GM12878 (cell line): ENCODE results near the gene PRDM16.

Experiments
- CREB1 ChIP-seq: IDR thresholded peaks from 2 replicates; pipeline ENCODE4 v1.6.1; 2012; ENCODE audit warnings: low read depth, mild to moderate bottlenecking, inconsistent platforms
- MTA3 ChIP-seq: IDR thresholded peaks from 2 replicates; pipeline ENCODE4 v1.6.1; 2012; ENCODE audit warnings: low read length, inconsistent platforms, borderline replicate concordance
- PRDM15 ChIP-seq: fragments of 450-650 bp; formaldehyde crosslinking; IDR thresholded peaks from 2 replicates; pipeline ENCODE4 v1.4.0; 2020; ENCODE audit warnings: mild to moderate bottlenecking, moderate library complexity
- TCF7 ChIP-seq: IDR thresholded peaks from 2 replicates; pipeline ENCODE4 v1.6.1; 2014; ENCODE audit warnings: antibody characterized with exemption, borderline replicate concordance
- TF ChIP-seq, protein P1 (sequence below), 3 experiments: IDR thresholded peaks in 2 of 3; conservative IDR thresholded peaks in 1 of 3; 2 replicates each; pipeline ENCODE4 v1.5.1; 2011; ENCODE audit warnings: low read depth in 3 of 3, low read length in 3 of 3, mild to moderate bottlenecking in 3 of 3, control low read depth in 2 of 3, moderate library complexity in 2 of 3, inconsistent platforms in 1 of 3, mixed read lengths in 1 of 3; ENCODE audit not compliant: control insufficient read depth in 2 of 3, insufficient read depth in 1 of 3; ENCODE audit errors: extremely low read depth in 1 of 3
- TF ChIP-seq, protein P2 (sequence below): IDR thresholded peaks from 2 replicates; pipeline ENCODE4 v1.6.1; 2012; ENCODE audit warnings: low read depth, low read length, improper control_type of control experiment

DNA sequence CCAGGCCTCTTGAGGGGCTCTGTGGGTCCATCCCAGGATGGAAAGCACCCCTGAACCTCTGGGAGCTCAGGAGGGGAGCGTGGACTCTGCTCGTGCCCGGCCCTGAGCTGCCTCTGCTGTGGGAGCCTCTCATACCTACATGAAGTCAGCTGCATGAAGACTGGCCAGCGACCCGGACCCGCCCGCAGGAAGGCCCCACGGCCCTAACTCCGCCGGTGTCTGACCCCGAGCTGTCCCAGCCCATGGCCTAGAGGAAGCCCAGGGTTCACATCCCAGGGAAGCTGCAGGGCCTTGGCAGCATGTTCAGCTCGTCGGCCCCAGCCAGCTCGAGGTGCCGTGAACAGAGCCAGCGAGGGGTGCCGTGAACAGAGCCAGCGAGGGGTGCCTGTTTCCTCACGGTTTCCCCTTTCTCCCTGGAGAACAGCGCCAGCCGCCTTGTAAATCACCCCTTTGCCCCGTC lies 207.4 kb downstream of the PRDM16 start:
- TF ChIP-seq MTA3 (no peak), CREB1 (no peak), PRDM15 (CRISPR knock-in tag) (no peak), TCF7 (no peak)
- TF ChIP-seq, protein P1, sequence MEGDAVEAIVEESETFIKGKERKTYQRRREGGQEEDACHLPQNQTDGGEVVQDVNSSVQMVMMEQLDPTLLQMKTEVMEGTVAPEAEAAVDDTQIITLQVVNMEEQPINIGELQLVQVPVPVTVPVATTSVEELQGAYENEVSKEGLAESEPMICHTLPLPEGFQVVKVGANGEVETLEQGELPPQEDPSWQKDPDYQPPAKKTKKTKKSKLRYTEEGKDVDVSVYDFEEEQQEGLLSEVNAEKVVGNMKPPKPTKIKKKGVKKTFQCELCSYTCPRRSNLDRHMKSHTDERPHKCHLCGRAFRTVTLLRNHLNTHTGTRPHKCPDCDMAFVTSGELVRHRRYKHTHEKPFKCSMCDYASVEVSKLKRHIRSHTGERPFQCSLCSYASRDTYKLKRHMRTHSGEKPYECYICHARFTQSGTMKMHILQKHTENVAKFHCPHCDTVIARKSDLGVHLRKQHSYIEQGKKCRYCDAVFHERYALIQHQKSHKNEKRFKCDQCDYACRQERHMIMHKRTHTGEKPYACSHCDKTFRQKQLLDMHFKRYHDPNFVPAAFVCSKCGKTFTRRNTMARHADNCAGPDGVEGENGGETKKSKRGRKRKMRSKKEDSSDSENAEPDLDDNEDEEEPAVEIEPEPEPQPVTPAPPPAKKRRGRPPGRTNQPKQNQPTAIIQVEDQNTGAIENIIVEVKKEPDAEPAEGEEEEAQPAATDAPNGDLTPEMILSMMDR (IDR thresholded peaks at IDR 0.05 in 2 of 3, conservative IDR thresholded peaks at IDR 0.05 in 1 of 3; ENCODE audit: control insufficient read depth in 2 of 3, extremely low read depth in 1 of 3, insufficient read depth in 1 of 3, low read depth in 3 of 3, low read length in 3 of 3), result no peak
- TF ChIP-seq, protein P2, sequence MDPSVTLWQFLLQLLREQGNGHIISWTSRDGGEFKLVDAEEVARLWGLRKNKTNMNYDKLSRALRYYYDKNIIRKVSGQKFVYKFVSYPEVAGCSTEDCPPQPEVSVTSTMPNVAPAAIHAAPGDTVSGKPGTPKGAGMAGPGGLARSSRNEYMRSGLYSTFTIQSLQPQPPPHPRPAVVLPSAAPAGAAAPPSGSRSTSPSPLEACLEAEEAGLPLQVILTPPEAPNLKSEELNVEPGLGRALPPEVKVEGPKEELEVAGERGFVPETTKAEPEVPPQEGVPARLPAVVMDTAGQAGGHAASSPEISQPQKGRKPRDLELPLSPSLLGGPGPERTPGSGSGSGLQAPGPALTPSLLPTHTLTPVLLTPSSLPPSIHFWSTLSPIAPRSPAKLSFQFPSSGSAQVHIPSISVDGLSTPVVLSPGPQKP, result no peak
